BLaER1 treated with 17β-estradiol and CSF1 and Interleukin-3, amounts not matched to agents 10 nM and 100 nM (cell line): Measurements from ENCODE around the gene TOMM5.

Experiments used
- H3K27ac ChIP-seq, 11 experiments: shearing (Covaris generic); formaldehyde crosslinking; 2 replicates each; pipeline ENCODE4 v1.8.1; 2022
- H3K27me3 ChIP-seq, 11 experiments: shearing (Covaris generic); formaldehyde crosslinking; 2 replicates each; pipeline ENCODE4 v1.8.1; 2022
- H3K36me3 ChIP-seq, 11 experiments: shearing (Covaris generic); formaldehyde crosslinking; 2 replicates each; pipeline ENCODE4 v1.8.1; 2022
- H3K4me1 ChIP-seq, 10 experiments: shearing (Covaris generic); formaldehyde crosslinking; 2 replicates each; pipeline ENCODE4 v1.8.1; 2022
- H3K4me2 ChIP-seq, 11 experiments: shearing (Covaris generic); formaldehyde crosslinking; 2 replicates each; pipeline ENCODE4 v1.8.1; 2022
- H3K4me3 ChIP-seq, 10 experiments: shearing (Covaris generic); formaldehyde crosslinking; 2 replicates each; pipeline ENCODE4 v1.8.1; 2022
- H3K9ac ChIP-seq, 11 experiments: shearing (Covaris generic); formaldehyde crosslinking; 2 replicates each; pipeline ENCODE4 v1.8.1; 2022
- H3K9me3 ChIP-seq, 11 experiments: shearing (Covaris generic); formaldehyde crosslinking; replicated peaks in 1 of 11; 2 replicates each; pipeline ENCODE4 v1.8.1; 2022
- H4K20me1 ChIP-seq, 11 experiments: shearing (Covaris generic); formaldehyde crosslinking; 2 replicates each; pipeline ENCODE4 v1.8.1; 2022
- Cebpa-rat ChIP-seq, 11 experiments: shearing (Covaris generic); IDR thresholded peaks; 2 replicates each; pipeline ENCODE4 v1.8.1; 2022

TOMM5 gene

GRCh38 chr9:37547328-37547878 is 45.0 kb downstream of the TOMM5 start:
- peaks cover 0 to 9% (median 3%) of the 10 kb centered on the region in 11 experiments; a peak in 5 of 22 replicates for H3K36me3 ChIP-seq
- H3K4me1 ChIP-seq, result peaks cover 0 to 6% (median 3%) of the 10 kb centered on the region in 10 experiments; a peak in 5 of 20 replicates
- no peak overlapping the region for H3K4me2 ChIP-seq
- H3K9me3 ChIP-seq, result peaks cover 0 to 28% (median 15%) of the 10 kb centered on the region in 11 experiments; a peak in 16 of 22 replicates
- H3K4me3 ChIP-seq, result no peak overlapping the region
- H3K27me3 ChIP-seq, result no peaks in the 10 kb centered on the region
- no peak overlapping the region for H3K9ac ChIP-seq
- H4K20me1 ChIP-seq, result peaks cover 0 to 6% (median 0%) of the 10 kb centered on the region in 11 experiments; a peak in 1 of 22 replicates
- H3K27ac ChIP-seq, result no peak overlapping the region
- no peak for TF ChIP-seq Cebpa-rat (IDR thresholded peaks at IDR 0.05)

GRCh38 chr9:37543468-37543867 is 48.9 kb downstream of the TOMM5 start:
- Histone ChIP-seq H3K27ac (no peak overlapping the region), H3K4me3 (no peak overlapping the region), H3K4me1 (0 out of 20 replicates have a peak, but pooled peaks cover 0 to 4% (median 0%) of the 10 kb centered on the region in 10 experiments), H3K4me2 (no peak overlapping the region), H3K9me3 (peaks cover 0 to 28% (median 15%) of the 10 kb centered on the region in 11 experiments; a peak in 16 of 22 replicates), H3K27me3 (no peaks in the 10 kb centered on the region), H4K20me1 (no peaks in the 10 kb centered on the region), H3K36me3 (peaks cover 12 to 45% (median 23%) of the 10 kb centered on the region in 11 experiments; a peak in 20 of 22 replicates), H3K9ac (no peak overlapping the region)
- TF ChIP-seq Cebpa-rat (IDR thresholded peaks at IDR 0.05), result no peak

GRCh38 chr9:37542895-37543294 is 49.5 kb downstream of the TOMM5 start:
- H3K27ac ChIP-seq, result no peak overlapping the region
- 0 out of 20 replicates have a peak, but pooled peaks cover 0 to 4% (median 0%) of the 10 kb centered on the region in 10 experiments for H3K4me1 ChIP-seq
- H3K4me3 ChIP-seq, result no peak overlapping the region
- H3K4me2 ChIP-seq, result no peak overlapping the region
- no peaks in the 10 kb centered on the region for H4K20me1 ChIP-seq
- peaks cover 16 to 51% (median 28%) of the 10 kb centered on the region in 11 experiments for H3K36me3 ChIP-seq
- H3K9me3 ChIP-seq, result peaks cover 0 to 28% (median 15%) of the 10 kb centered on the region in 11 experiments; a peak in 16 of 22 replicates
- no peak for TF ChIP-seq Cebpa-rat (IDR thresholded peaks at IDR 0.05)
- no peaks in the 10 kb centered on the region for H3K27me3 ChIP-seq
- no peak overlapping the region for H3K9ac ChIP-seq

GRCh38 chr9:37542488-37542887 is 49.9 kb downstream of the TOMM5 start:
- Histone ChIP-seq H3K9ac (no peak overlapping the region), H3K4me2 (no peak overlapping the region), H3K27me3 (no peaks in the 10 kb centered on the region), H4K20me1 (no peaks in the 10 kb centered on the region), H3K36me3 (peaks cover 20 to 55% (median 32%) of the 10 kb centered on the region in 11 experiments), H3K4me1 (0 out of 20 replicates have a peak, but pooled peaks cover 0 to 3% (median 0%) of the 10 kb centered on the region in 10 experiments), H3K27ac (no peak overlapping the region), H3K4me3 (no peak overlapping the region), H3K9me3 (peaks cover 0 to 25% (median 11%) of the 10 kb centered on the region in 11 experiments; a peak in 16 of 22 replicates)
- TF ChIP-seq Cebpa-rat (IDR thresholded peaks at IDR 0.05), result no peak

- Histone ChIP-seq H3K4me1 (no peaks in the 10 kb centered on the region), H3K9me3 (peaks cover 0 to 15% (median 4%) of the 10 kb centered on the region in 11 experiments; a peak in 5 of 22 replicates), H3K36me3 (peaks cover 30 to 66% (median 42%) of the 10 kb centered on the region in 11 experiments), H4K20me1 (no peaks in the 10 kb centered on the region), H3K27ac (no peak overlapping the region), H3K27me3 (no peaks in the 10 kb centered on the region), H3K9ac (no peak overlapping the region), H3K4me2 (no peak overlapping the region), H3K4me3 (no peak overlapping the region)
- TF ChIP-seq Cebpa-rat (IDR thresholded peaks at IDR 0.05), result no peak
Measured at GRCh38 chr9:37541465-37541864, 50.9 kb downstream of the TOMM5 start.

GRCh38 chr9:37540634-37541033 is 51.8 kb downstream of the TOMM5 start:
- H3K9me3 ChIP-seq, result peaks cover 0 to 8% (median 0%) of the 10 kb centered on the region in 11 experiments; a peak in 3 of 22 replicates
- H3K4me3 ChIP-seq, result no peak overlapping the region
- H3K27ac ChIP-seq, result no peak overlapping the region
- no peak overlapping the region for H3K4me2 ChIP-seq
- no peaks in the 10 kb centered on the region for H4K20me1 ChIP-seq
- TF ChIP-seq Cebpa-rat (IDR thresholded peaks at IDR 0.05), result no peak
- no peak overlapping the region for H3K9ac ChIP-seq
- no peaks in the 10 kb centered on the region for H3K4me1 ChIP-seq
- H3K27me3 ChIP-seq, result no peaks in the 10 kb centered on the region
- H3K36me3 ChIP-seq, result peaks cover 31 to 72% (median 47%) of the 10 kb centered on the region in 11 experiments

- Histone ChIP-seq H3K27me3 (no peaks in the 10 kb centered on the region), H3K4me3 (no peak overlapping the region), H3K27ac (no peak overlapping the region), H3K4me2 (no peak overlapping the region), H3K9ac (no peak overlapping the region), H3K9me3 (no peaks in the 10 kb centered on the region), H4K20me1 (0 out of 22 replicates have a peak, but pooled peaks cover 0 to 3% (median 0%) of the 10 kb centered on the region in 11 experiments), H3K36me3 (peaks cover 31 to 68% (median 45%) of the 10 kb centered on the region in 11 experiments), H3K4me1 (no peaks in the 10 kb centered on the region)
- no peak for TF ChIP-seq Cebpa-rat (IDR thresholded peaks at IDR 0.05)
Measured at GRCh38 chr9:37539634-37540033, 52.8 kb downstream of the TOMM5 start.
